ENCODE measurements around the gene KRTAP12-1. TPM values are rescaled to one million over a fixed set of nuclear protein-coding genes. Genes with fewer than 3 reads are reported as not detected.
A peak's percentile ranks its signal among the peaks of the same experiment; 100 is the strongest.

The KRTAP12-1 gene
- total and polyA plus RNA-seq, 2 of the 8 experiments (the other 6 are each of a cell fraction or from before 2014, with no cell fraction given) = 0.50 to 0.73 TPM

DNA sequence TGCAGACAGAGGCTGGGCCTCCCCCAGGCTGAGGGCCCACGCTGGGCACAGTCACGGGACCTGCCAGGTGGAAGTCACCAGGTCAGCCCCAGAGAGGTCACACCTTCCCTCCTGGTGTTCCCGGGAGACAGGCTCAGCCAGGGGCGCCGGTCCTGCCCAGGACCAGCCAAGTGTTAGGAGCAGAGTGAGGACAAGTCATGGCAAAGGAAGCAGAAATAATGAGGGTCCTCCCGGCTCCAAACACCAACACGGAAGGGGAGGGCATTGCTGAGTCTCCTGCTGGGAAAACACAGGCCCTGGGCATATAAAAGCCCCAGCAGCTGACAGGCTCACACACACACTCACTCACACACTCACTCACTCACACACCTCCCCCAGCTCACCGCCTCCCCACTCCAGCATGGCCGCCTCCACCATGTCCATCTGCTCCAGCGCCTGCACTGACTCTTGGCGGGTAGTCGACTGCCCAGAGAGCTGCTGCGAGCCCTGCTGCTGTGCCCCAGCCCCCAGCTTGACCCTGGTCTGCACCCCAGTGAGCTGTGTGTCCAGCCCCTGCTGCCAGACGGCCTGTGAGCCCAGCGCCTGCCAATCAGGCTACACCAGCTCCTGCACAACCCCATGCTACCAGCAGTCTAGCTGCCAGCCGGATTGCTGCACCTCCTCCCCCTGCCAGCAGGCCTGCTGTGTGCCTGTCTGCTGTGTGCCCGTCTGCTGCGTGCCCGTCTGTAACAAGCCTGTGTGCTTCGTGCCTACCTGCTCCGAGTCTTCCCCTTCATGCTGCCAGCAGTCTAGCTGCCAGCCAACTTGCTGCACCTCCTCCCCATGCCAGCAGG, 44.7 kb downstream of the KRTAP12-1 start, which contains the start of gene KRTAP10-10:
Gene KRTAP10-10 (plus strand): TSS at position 339 of the 833 bp plus-strand sequence. CDS start 62 bp downstream, at position 401.
- no peak within 1 kb of the TSS for H2BK12ac ChIP-seq (ENCODE audit: low read depth, low read length)
- no peak within 1 kb of the TSS for H3K9ac ChIP-seq (replicated peaks in 1 of 4; ENCODE audit: extremely low read depth in 1 of 4, low read depth in 3 of 4, low read length in 3 of 4)
- H3K4ac ChIP-seq (replicated peaks; ENCODE audit: insufficient read length, low read depth, low read length) = no peak within 1 kb of the TSS
- DNase-seq (ENCODE audit: low read depth in 1 of 2, low spot score in 2 of 2) (no peak), FAIRE-seq (no peak)
- no peak within 1 kb of the TSS for H2AFZ ChIP-seq (ENCODE audit: low read length)
- no peak within 1 kb of the TSS for H3K23ac ChIP-seq (ENCODE audit: insufficient read length)
- no peak within 1 kb of the TSS for H2BK120ac ChIP-seq (replicated peaks; ENCODE audit: low read depth, low read length)
- no peaks in the 10 kb centered on the region for H3K23me2 ChIP-seq (ENCODE audit: low read depth, low read length)
- H4K91ac ChIP-seq (replicated peaks; ENCODE audit: insufficient read length, low read length) = peak within 1 kb of the TSS; percentile 54
- CTCF ChIA-PET (ENCODE audit: partially characterized antibody) = no interaction called here
- no peaks in the 10 kb centered on the region for H3K36me3 ChIP-seq (ENCODE audit: control insufficient read depth in 2 of 4, insufficient read depth in 4 of 4, low read length in 3 of 4)
- peak within 1 kb of the TSS; percentile 9; the same call in 1 of the 2 replicates for H2BK5ac ChIP-seq (ENCODE audit: low read depth, low read length)
- no peaks in the 10 kb centered on the region for H3K79me2 ChIP-seq (ENCODE audit: control insufficient read depth in 1 of 2, insufficient read depth in 2 of 2, low read length in 2 of 2)
- no peaks in the 10 kb centered on the region; a peak in 1 of 7 replicates for H3K4me1 ChIP-seq (replicated peaks in 1 of 4; ENCODE audit: control insufficient read depth in 3 of 4, insufficient read depth in 4 of 4, low read length in 3 of 4)
- H3K14ac ChIP-seq (ENCODE audit: insufficient read length) = no peak within 1 kb of the TSS
- no peak within 1 kb of the TSS for H3K27ac ChIP-seq (ENCODE audit: low read depth, low read length)
- no peak within 1 kb of the TSS for H3K4me3 ChIP-seq (ENCODE audit: extremely low read depth in 1 of 4, insufficient read depth in 2 of 4, low read depth in 3 of 4, low read length in 4 of 4)
- no peak within 1 kb of the TSS for H3K18ac ChIP-seq (ENCODE audit: extremely low read depth, low read length)
- no peaks in the 10 kb centered on the region for H3K27me3 ChIP-seq (replicated peaks in 1 of 4; ENCODE audit: control insufficient read depth in 3 of 4, extremely low read depth in 1 of 4, insufficient read depth in 3 of 4, low read length in 3 of 4)
- H3K4me2 ChIP-seq (ENCODE audit: insufficient read depth in 1 of 2, low read depth in 2 of 2, low read length in 2 of 2) = no peak within 1 kb of the TSS
- no peak within 1 kb of the TSS for H3K56ac ChIP-seq (replicated peaks; ENCODE audit: insufficient read length, low read depth, low read length)
- H4K8ac ChIP-seq (ENCODE audit: extremely low read depth, insufficient read depth, low read length) = no peak within 1 kb of the TSS; the same call in 1 of the 2 replicates
- WGBS, 2 experiments (ENCODE audit: extremely low coverage in 1 of 2, insufficient coverage in 1 of 2, insufficient read length in 1 of 2, insufficient replicate concordance in 2 of 2, low coverage in 1 of 2, low lambda C conversion rate in 2 of 2, missing lambda C conversion rate in 1 of 2) = 86% methylated on average over 9 of the region's 21 CpGs; no CpG with 5 or more reads in 1 of the 2 experiments
- TF ChIP-seq RAD21 (IDR thresholded peaks at IDR 0.05 in 1 of 2, conservative IDR thresholded peaks at IDR 0.05 in 1 of 2; ENCODE audit: low read depth in 2 of 2, low read length in 2 of 2) (no peak), KDM5A (IDR thresholded peaks at IDR 0.05; ENCODE audit: low read length) (no peak), TCF12 (IDR thresholded peaks at IDR 0.05; ENCODE audit: low read depth, low read length) (no peak), YY1 (IDR thresholded peaks at IDR 0.05; ENCODE audit: low read depth, low read length) (no peak), CEBPB (IDR thresholded peaks at IDR 0.05; ENCODE audit: low read depth, low read length) (no peak), SIN3A (conservative IDR thresholded peaks at IDR 0.05 in 1 of 2, IDR thresholded peaks at IDR 0.05 in 1 of 2; ENCODE audit: low read depth in 1 of 2, low read length in 2 of 2) (no peak), SRF (IDR thresholded peaks at IDR 0.05; ENCODE audit: low read depth, low read length) (no peak), POU5F1 (IDR thresholded peaks at IDR 0.05; ENCODE audit: low read depth, low read length) (no peak)
- TF ChIP-seq, protein P1, sequence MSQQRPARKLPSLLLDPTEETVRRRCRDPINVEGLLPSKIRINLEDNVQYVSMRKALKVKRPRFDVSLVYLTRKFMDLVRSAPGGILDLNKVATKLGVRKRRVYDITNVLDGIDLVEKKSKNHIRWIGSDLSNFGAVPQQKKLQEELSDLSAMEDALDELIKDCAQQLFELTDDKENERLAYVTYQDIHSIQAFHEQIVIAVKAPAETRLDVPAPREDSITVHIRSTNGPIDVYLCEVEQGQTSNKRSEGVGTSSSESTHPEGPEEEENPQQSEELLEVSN (IDR thresholded peaks at IDR 0.05) = no peak
- H3K79me1 ChIP-seq (ENCODE audit: low read depth, low read length) = no peaks in the 10 kb centered on the region
- H2BK20ac ChIP-seq (ENCODE audit: low read length) = no peak within 1 kb of the TSS
- no peak within 1 kb of the TSS for H2AK5ac ChIP-seq (ENCODE audit: low read depth, low read length)
- peaks cover 0 to 3% of the 10 kb centered on the region in 2 experiments for H4K20me1 ChIP-seq (replicated peaks in 1 of 2; ENCODE audit: control insufficient read depth in 1 of 2, insufficient read depth in 2 of 2, low read length in 2 of 2)
- H4K5ac ChIP-seq (ENCODE audit: insufficient read length, low read depth, low read length) = no peak within 1 kb of the TSS
- peaks cover 3 to 10% of the 10 kb centered on the region in 2 experiments; a peak in 3 of 4 replicates for H3K9me3 ChIP-seq (ENCODE audit: insufficient read depth in 2 of 2, low read depth in 1 of 2, low read length in 1 of 2)
- H2BK15ac ChIP-seq (ENCODE audit: low read length) = 0 out of 2 replicates have a peak within 1 kb of the TSS, but pooled peaks have one; percentile 40
- POLR2A ChIA-PET (ENCODE audit: partially characterized antibody) = no interaction called here

Measured in H1 (cell line).